Endothelial cell of umbilical vein (primary cell): ENCODE results near the gene NANS. TPM values are rescaled to one million over a fixed set of nuclear protein-coding genes. Genes with fewer than 3 reads are reported as not detected.

Experiments
- BruUV-seq: library from RNA; stranded (reverse); fragments of 400-500 nt; replicated peaks from 2 replicates; lab custom pipeline; 2021; lab: Mats Ljungman, UMichigan
- CTCF ChIA-PET: fragments of 300-600, 350-600 bp; sonication (Branson Sonifier 250); formaldehyde crosslinking; loops from one replicate; lab custom pipeline; 2021; ENCODE audit warnings: antibody characterized with exemption, inconsistent platforms; lab: Charles Lee
- POLR2A ChIA-PET: fragments of 300-600, 350-600 bp; sonication (Branson Sonifier 250); formaldehyde crosslinking; loops from one replicate; lab custom pipeline; 2021; ENCODE audit warnings: antibody characterized with exemption, inconsistent platforms; lab: Charles Lee
- DNase-seq: peaks from one replicate; pipeline ENCODE4 v3.0.0-alpha.2; 2011; ENCODE audit warnings: low read depth, low spot score
- FAIRE-seq: peaks from 2 replicates; lab custom pipeline; 2011; peaks lifted over from hg19 to GRCh38; lab: Jason Lieb, UNC
- H2AFZ ChIP-seq: 2 replicates; pipeline ENCODE4 v1.6.0; 2012; ENCODE audit warnings: low read depth, low read length, control low read depth, inconsistent platforms
- H3K27ac ChIP-seq: 2 replicates; pipeline ENCODE4 v1.5.1; 2011; ENCODE audit warnings: low read depth, mild to moderate bottlenecking, control low read depth, low read length, moderate library complexity; ENCODE audit not compliant: insufficient read depth
- H3K27me3 ChIP-seq, 2 experiments: 2 replicates each; pipeline versions ENCODE4 v1.6.0 to v1.6.1; 2011; ENCODE audit warnings: low read length in 2 of 2, mixed read lengths in 1 of 2; ENCODE audit not compliant: control insufficient read depth in 2 of 2, insufficient read depth in 2 of 2
- H3K36me3 ChIP-seq, 2 experiments: 2 replicates in 1 of 2; 3 replicates in 1 of 2; pipeline ENCODE4 v1.5.1; 2011; ENCODE audit warnings: low read length in 2 of 2, mild to moderate bottlenecking in 1 of 2, moderate library complexity in 1 of 2; ENCODE audit not compliant: control insufficient read depth in 2 of 2, insufficient read depth in 2 of 2; ENCODE audit errors: extremely low read depth in 1 of 2
- H3K4me1 ChIP-seq: 3 replicates; pipeline ENCODE4 v1.5.1; 2011; ENCODE audit warnings: mild to moderate bottlenecking, low read length; ENCODE audit not compliant: control insufficient read depth, insufficient read depth; ENCODE audit errors: extremely low read depth
- H3K4me2 ChIP-seq: 2 replicates; pipeline ENCODE4 v1.6.1; 2011; ENCODE audit warnings: low read length, control low read depth, mixed read lengths; ENCODE audit not compliant: insufficient read depth
- H3K4me3 ChIP-seq, 3 experiments: fragments of 200-600 bp in 1 of 3; sonication (generic), shearing (Covaris generic) in 1 of 3; replicated peaks in 1 of 3; 2 replicates each; pipeline ENCODE4 v1.5.1; 2011 to 2016; ENCODE audit warnings: control low read depth in 3 of 3, low read length in 3 of 3, mild to moderate bottlenecking in 2 of 3, inconsistent platforms in 1 of 3, low read depth in 1 of 3, moderate library complexity in 1 of 3; ENCODE audit not compliant: insufficient read depth in 1 of 3
- H3K79me2 ChIP-seq: 2 replicates; pipeline ENCODE4 v1.6.0; 2012; ENCODE audit warnings: low read length, inconsistent platforms; ENCODE audit not compliant: control insufficient read depth, insufficient read depth
- H3K9ac ChIP-seq: replicated peaks from 2 replicates; pipeline ENCODE3; 2011; ENCODE audit warnings: low read length, control low read depth; ENCODE audit not compliant: insufficient read depth; ENCODE audit errors: extremely low read depth
- H3K9me1 ChIP-seq: replicated peaks from 3 replicates; pipeline ENCODE4 v1.6.0; 2011; ENCODE audit warnings: mild to moderate bottlenecking, low read length; ENCODE audit not compliant: control insufficient read depth, insufficient read depth; ENCODE audit errors: extremely low read depth
- H3K9me3 ChIP-seq: replicated peaks from 2 replicates; pipeline ENCODE4 v1.5.1; 2012; ENCODE audit warnings: low read length, inconsistent platforms; ENCODE audit not compliant: control insufficient read depth, insufficient read depth
- H4K20me1 ChIP-seq: replicated peaks from 2 replicates; pipeline ENCODE3; 2011; ENCODE audit warnings: mild to moderate bottlenecking, low read length; ENCODE audit not compliant: control insufficient read depth, insufficient read depth; ENCODE audit errors: extremely low read depth
- FOS ChIP-seq: IDR thresholded peaks from 2 replicates; pipeline ENCODE4 v1.6.1; 2011; ENCODE audit warnings: mild to moderate bottlenecking, low read length, moderate library complexity, borderline replicate concordance; ENCODE audit not compliant: insufficient read depth
- JUN ChIP-seq: IDR thresholded peaks from 2 replicates; pipeline ENCODE4 v1.6.1; 2011; ENCODE audit warnings: borderline replicate concordance, low read depth; ENCODE audit not compliant: insufficient read length, insufficient read depth
- MYC ChIP-seq: IDR thresholded peaks from one replicate; pipeline ENCODE4 v1.6.1; 2011; ENCODE audit warnings: mild to moderate bottlenecking, low read depth, low read length
- POLR2A ChIP-seq: IDR thresholded peaks from 2 replicates; pipeline ENCODE4 v1.6.1; 2012; ENCODE audit warnings: low read depth, mild to moderate bottlenecking, control low read depth, low read length
- POLR2AphosphoS5 ChIP-seq: IDR thresholded peaks from 2 replicates; pipeline ENCODE4 v1.6.1; 2012; ENCODE audit warnings: low read depth, mild to moderate bottlenecking, control low read depth, low read length, moderate library complexity; ENCODE audit not compliant: insufficient read depth
- dilution Hi-C: fragments of 300-500 bp; cut with MboI; formaldehyde crosslinking; loops from one replicate; pipeline ENCODE4 v1.15.0; 2019; ENCODE audit warnings: low sequenced_read_pairs; ENCODE audit not compliant: extremely low pct_ligation_motif_present
- intact Hi-C: fragments of 100-400 bp; cut with micrococcal nuclease; formaldehyde crosslinking; loops from one replicate; pipeline ENCODE4 v1.10.0; 2022
- polyA plus RNA-seq, 4 experiments: library from polyadenylated mRNA; depleted of rRNA in 3 of 4; stranded (reverse) in 3 of 4; unstranded in 1 of 4; fragments of >200 nt; gene quantifications; 2 replicates each; pipeline versions ENCODE4 v1.2.1 to v1.2.3, GENCODE V29; 2011 to 2012; ENCODE audit warnings: missing spikeins in 1 of 4
- total RNA-seq: library from RNA; stranded (reverse); gene quantifications from 2 replicates; pipeline ENCODE4 v1.2.3, GENCODE V29; 2021
- TF ChIP-seq, protein P1 (sequence below), 2 donors: IDR thresholded peaks; 1 replicate in 1 of 2; 2 replicates in 1 of 2; pipeline ENCODE4 v1.5.1; 2011; ENCODE audit warnings: low read length in 2 of 2, mild to moderate bottlenecking in 2 of 2, moderate library complexity in 2 of 2, control low read depth in 1 of 2, inconsistent platforms in 1 of 2, low read depth in 1 of 2; ENCODE audit not compliant: insufficient read depth in 1 of 2; ENCODE audit errors: extremely low read depth in 1 of 2

The NANS gene
- total and polyA plus RNA-seq, 2 donors (not counting 3 experiments of a cell fraction or from before 2014, with no cell fraction given) = 85.1 to 108 TPM

DNA sequence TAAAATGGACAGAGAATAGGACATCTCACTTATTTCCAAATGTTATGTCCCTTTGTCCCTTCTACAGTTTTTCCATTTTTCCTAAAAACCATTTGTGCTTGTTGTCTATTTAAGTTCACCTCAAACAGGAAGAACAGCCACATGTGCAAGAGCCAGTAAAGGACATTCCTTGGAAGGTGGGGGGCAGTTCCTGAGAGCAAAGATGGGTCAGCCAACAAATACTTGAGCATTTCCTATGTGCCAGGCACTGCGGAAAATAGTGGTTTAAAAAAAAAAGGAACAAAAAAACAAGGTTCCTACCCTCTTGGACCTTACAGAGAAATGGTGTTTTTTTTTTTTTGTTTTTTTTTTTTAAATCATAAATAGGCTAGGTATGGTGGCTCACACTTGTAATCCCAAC, 46.6 kb upstream of the NANS start:
- ChIA-PET POLR2A (no interaction called here), CTCF (interaction anchor here (1.0 to 1.2 kb wide), 3 partner anchors 11 to 27 kb away, joined by 3 to 9 read pairs (median 5); partner anchors contain the start of gene ANP32B)
- BruUV-seq = no TSS peak
- Histone ChIP-seq H3K9me1 (no peaks in the 10 kb centered on the region), H3K9me3 (no peaks in the 10 kb centered on the region), H3K36me3 (peaks cover 15 to 27% of the 10 kb centered on the region in 2 experiments), H3K79me2 (peaks cover 46% of the 10 kb centered on the region), H3K4me3 (peak overlapping the region in 1 of 3 experiments; percentile 19), H3K4me2 (peak overlapping the region; percentile 61), H3K27ac (peak overlapping the region; percentile 71), H3K27me3 (no peaks in the 10 kb centered on the region), H4K20me1 (no peaks in the 10 kb centered on the region), H2AFZ (no peak overlapping the region), H3K9ac (no peak overlapping the region), H3K4me1 (peaks cover 42% of the 10 kb centered on the region)
- DNase-seq (peak; percentile 96), FAIRE-seq (peak; percentile 94)
- dilution Hi-C loops = no loop called here
- TF ChIP-seq FOS (peak; percentile 19), JUN (peak; percentile 18), POLR2A (no peak), MYC (peak; percentile 88), POLR2AphosphoS5 (peak; percentile 93)
- TF ChIP-seq, protein P1, sequence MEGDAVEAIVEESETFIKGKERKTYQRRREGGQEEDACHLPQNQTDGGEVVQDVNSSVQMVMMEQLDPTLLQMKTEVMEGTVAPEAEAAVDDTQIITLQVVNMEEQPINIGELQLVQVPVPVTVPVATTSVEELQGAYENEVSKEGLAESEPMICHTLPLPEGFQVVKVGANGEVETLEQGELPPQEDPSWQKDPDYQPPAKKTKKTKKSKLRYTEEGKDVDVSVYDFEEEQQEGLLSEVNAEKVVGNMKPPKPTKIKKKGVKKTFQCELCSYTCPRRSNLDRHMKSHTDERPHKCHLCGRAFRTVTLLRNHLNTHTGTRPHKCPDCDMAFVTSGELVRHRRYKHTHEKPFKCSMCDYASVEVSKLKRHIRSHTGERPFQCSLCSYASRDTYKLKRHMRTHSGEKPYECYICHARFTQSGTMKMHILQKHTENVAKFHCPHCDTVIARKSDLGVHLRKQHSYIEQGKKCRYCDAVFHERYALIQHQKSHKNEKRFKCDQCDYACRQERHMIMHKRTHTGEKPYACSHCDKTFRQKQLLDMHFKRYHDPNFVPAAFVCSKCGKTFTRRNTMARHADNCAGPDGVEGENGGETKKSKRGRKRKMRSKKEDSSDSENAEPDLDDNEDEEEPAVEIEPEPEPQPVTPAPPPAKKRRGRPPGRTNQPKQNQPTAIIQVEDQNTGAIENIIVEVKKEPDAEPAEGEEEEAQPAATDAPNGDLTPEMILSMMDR (IDR thresholded peaks at IDR 0.05; ENCODE audit: extremely low read depth in 1 of 2, insufficient read depth in 1 of 2, low read depth in 1 of 2, low read length in 2 of 2) = no peak
- intact Hi-C loops = loop anchor here (1.0 kb wide), 4 partner anchors 12 to 87 kb away; partner anchors contain the start of genes ANP32B and NANS
